ENCODE data around the gene STK32B. TPM values are rescaled to one million over a fixed set of nuclear protein-coding genes. Genes with fewer than 3 reads are reported as not detected.

Gene STK32B
- total and polyA plus RNA-seq, 2 experiments from 2014 or later, result not detected

DNA sequence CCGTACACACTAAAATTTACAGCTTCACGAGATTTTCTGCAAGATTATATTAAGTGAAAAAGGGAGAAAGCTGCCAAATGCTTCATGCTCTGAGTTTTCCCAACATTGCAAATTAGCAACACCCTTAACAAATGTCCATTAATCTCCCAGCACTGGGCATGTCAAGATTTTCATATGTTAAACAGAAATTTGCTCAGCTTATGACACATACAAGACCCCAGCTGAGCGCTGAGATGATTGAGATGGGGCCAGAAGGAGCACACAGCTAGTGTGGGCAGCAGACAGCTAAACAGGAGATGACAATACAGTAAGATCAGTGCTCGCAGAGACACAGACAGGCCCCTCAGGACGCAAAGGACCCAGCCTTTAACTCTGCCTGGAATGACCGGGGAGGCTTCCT, 208.8 kb downstream of the STK32B start:
- no peak for DNase-seq (ENCODE audit: low read depth in 1 of 2, low spot score in 1 of 2)
- Histone ChIP-seq H3K36me3 (no peaks in the 10 kb centered on the region), H3K9me3 (ENCODE audit: low read depth) (no peaks in the 10 kb centered on the region), H3K4me1 (ENCODE audit: low read depth) (no peaks in the 10 kb centered on the region), H3K4me3 (no peak overlapping the region), H3K27ac (no peak overlapping the region), H3K27me3 (no peaks in the 10 kb centered on the region)
- TF ChIP-seq, protein P1, sequence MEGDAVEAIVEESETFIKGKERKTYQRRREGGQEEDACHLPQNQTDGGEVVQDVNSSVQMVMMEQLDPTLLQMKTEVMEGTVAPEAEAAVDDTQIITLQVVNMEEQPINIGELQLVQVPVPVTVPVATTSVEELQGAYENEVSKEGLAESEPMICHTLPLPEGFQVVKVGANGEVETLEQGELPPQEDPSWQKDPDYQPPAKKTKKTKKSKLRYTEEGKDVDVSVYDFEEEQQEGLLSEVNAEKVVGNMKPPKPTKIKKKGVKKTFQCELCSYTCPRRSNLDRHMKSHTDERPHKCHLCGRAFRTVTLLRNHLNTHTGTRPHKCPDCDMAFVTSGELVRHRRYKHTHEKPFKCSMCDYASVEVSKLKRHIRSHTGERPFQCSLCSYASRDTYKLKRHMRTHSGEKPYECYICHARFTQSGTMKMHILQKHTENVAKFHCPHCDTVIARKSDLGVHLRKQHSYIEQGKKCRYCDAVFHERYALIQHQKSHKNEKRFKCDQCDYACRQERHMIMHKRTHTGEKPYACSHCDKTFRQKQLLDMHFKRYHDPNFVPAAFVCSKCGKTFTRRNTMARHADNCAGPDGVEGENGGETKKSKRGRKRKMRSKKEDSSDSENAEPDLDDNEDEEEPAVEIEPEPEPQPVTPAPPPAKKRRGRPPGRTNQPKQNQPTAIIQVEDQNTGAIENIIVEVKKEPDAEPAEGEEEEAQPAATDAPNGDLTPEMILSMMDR (IDR thresholded peaks at IDR 0.05; ENCODE audit: low read depth, low read length), result no peak

DNA sequence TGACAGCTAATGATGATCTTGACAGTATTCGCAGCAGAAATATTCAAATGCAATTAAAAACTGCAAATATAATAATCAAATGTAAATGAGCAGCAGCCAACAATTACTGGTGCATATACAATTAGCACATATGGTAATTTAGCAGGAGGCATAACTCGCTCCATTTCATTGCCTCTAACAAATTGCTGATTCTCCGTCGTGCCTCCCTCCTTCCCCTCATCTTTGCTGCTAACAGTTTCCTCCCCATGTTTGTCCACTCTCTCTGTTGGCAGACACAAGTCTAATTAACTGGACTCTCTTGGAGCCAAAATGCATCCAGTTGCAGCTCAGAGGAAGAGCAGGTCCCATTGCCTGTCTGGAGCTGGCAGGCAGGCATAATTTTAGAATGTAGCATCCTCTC, 210.6 kb downstream of the STK32B start:
- H3K4me1 ChIP-seq (ENCODE audit: low read depth), result no peaks in the 10 kb centered on the region
- no peak overlapping the region for H3K4me3 ChIP-seq
- H3K27ac ChIP-seq, result no peak overlapping the region
- TF ChIP-seq, protein P1 (IDR thresholded peaks at IDR 0.05; ENCODE audit: low read depth, low read length), result no peak
- no peaks in the 10 kb centered on the region for H3K27me3 ChIP-seq
- H3K9me3 ChIP-seq (ENCODE audit: low read depth), result no peaks in the 10 kb centered on the region
- no peaks in the 10 kb centered on the region for H3K36me3 ChIP-seq
- DNase-seq (ENCODE audit: low read depth in 1 of 2, low spot score in 1 of 2), result no peak

DNA sequence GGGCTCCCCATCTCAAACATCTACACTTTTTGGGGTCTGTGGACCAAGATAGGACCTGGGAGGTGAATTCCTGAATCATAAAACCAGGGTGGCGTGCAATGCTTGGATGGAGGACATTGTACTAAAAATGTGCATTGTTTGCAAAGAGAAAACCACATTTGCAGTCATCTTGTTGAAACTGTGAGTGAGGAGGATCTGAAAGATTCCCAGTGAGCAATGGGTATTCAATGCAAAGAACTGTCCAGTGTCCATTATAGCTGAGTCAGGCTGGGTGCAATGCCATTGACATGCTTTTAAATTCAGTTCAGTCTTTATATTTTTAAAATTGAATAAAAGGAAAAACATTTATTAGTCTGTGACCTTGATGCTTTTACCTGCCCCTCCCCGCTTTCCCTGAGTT, 215.7 kb downstream of the STK32B start:
- TF ChIP-seq, protein P1 (IDR thresholded peaks at IDR 0.05; ENCODE audit: low read depth, low read length), result no peak
- no peak for DNase-seq (ENCODE audit: low read depth in 1 of 2, low spot score in 1 of 2)
- Histone ChIP-seq H3K9me3 (ENCODE audit: low read depth) (no peaks in the 10 kb centered on the region), H3K4me3 (no peak overlapping the region), H3K4me1 (ENCODE audit: low read depth) (no peaks in the 10 kb centered on the region), H3K27ac (no peak overlapping the region), H3K36me3 (no peaks in the 10 kb centered on the region), H3K27me3 (no peaks in the 10 kb centered on the region)

DNA sequence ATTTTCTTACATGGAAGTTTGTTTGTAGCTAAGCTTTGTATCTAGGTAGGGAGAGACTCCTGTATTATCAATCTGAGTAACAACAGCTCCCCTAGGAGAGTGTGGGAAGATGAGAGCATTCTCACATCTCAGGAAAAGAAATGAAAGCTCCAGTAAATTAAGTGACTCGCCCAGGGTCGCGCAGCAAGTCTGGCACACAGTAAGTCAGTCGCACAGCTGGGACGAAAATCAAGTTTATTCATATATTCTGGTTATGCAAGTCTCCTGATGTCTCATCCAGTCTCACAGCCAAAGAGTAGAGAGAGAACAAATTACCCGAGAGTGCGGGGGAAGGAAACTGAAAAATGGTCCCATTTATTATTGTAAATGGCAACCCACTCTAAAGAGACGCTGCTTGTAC, 216.1 kb downstream of the STK32B start:
- TF ChIP-seq, protein P1 (IDR thresholded peaks at IDR 0.05; ENCODE audit: low read depth, low read length), result no peak
- H3K27me3 ChIP-seq, result no peaks in the 10 kb centered on the region
- H3K4me3 ChIP-seq, result no peak overlapping the region

DNA sequence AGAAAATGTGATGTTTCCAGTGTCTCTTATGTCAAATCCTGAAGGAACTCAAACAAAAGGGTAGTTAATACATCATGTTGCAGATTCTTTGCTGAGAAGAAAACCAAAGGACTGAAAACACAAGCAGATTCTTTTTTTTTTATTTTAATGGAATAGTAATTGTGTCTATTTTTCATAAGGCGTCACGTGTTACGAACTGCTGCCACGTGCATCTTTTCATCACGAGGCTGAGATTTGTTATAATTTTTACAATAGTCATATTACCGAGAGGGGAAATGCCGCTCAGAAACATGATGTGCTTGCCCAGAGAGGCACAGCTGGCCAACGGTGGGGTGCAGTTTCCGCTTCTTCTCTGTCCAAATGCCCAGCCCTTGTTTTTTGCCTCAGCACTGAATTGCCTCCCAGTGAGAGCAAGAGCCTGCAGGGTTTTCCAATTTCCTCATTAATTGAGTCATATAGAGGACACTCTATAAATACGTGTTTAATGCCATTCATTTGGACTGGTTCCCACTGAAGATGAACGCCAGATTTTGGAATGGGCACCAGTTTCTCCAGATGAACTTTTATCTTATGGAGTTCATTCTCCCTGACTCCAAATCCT, 225.3 kb downstream of the STK32B start:
- Histone ChIP-seq H3K4me3 (no peak overlapping the region), H3K9me3 (ENCODE audit: low read depth) (no peaks in the 10 kb centered on the region), H3K4me1 (ENCODE audit: low read depth) (no peaks in the 10 kb centered on the region), H3K27ac (no peak overlapping the region), H3K27me3 (no peaks in the 10 kb centered on the region), H3K36me3 (no peaks in the 10 kb centered on the region)
- DNase-seq (ENCODE audit: low read depth in 1 of 2, low spot score in 1 of 2), result no peak
- TF ChIP-seq, protein P1 (IDR thresholded peaks at IDR 0.05; ENCODE audit: low read depth, low read length), result no peak

More for the DNA sequence above, 216.1 kb downstream of the STK32B start:
- H3K4me1 ChIP-seq (ENCODE audit: low read depth), result no peaks in the 10 kb centered on the region
- DNase-seq (ENCODE audit: low read depth in 1 of 2, low spot score in 1 of 2), result no peak
- no peaks in the 10 kb centered on the region for H3K9me3 ChIP-seq (ENCODE audit: low read depth)
- no peaks in the 10 kb centered on the region for H3K36me3 ChIP-seq
- H3K27ac ChIP-seq, result no peak overlapping the region

Data from cardiac muscle cell (in vitro differentiated cells and primary cell).